ENCODE results near the gene NPPA.

Gene NPPA

GRCh38 chr1:11858968-11859871 is 11.6 kb upstream of the NPPA start:
- Mint-ChIP-seq H3K36me3 (ENCODE audit: low read depth) (no peaks in the 10 kb centered on the region), H3K4me1 (no peaks in the 10 kb centered on the region), H3K9me3 (peaks cover 2% of the 10 kb centered on the region), H3K4me3 (no peak overlapping the region), H3K27ac (no peak overlapping the region), H3K27me3 (ENCODE audit: low read depth) (peaks cover 76% of the 10 kb centered on the region)
- peak in 2 of 3 experiments; percentile 42 to 43 for TF ChIP-seq CTCF (IDR thresholded peaks at IDR 0.05; ENCODE audit: unreplicated experiment in 3 of 3)

GRCh38 chr1:11858613-11858967 is 11.0 kb upstream of the NPPA start, which contains the start of gene NPPB:
TSS of gene NPPB (minus strand) at chr1:11858945. CDS start at chr1:11858833, 112 bp downstream.
- Mint-ChIP-seq H3K4me3 (no peak within 1 kb of the TSS), H3K9me3 (peaks cover 2% of the 10 kb centered on the region), H3K27me3 (ENCODE audit: low read depth) (peaks cover 75% of the 10 kb centered on the region), H3K36me3 (ENCODE audit: low read depth) (no peaks in the 10 kb centered on the region), H3K27ac (no peak within 1 kb of the TSS), H3K4me1 (no peaks in the 10 kb centered on the region)
- TF ChIP-seq CTCF (IDR thresholded peaks at IDR 0.05; ENCODE audit: unreplicated experiment in 3 of 3): no peak

GRCh38 chr1:11858158-11858557 is 10.6 kb upstream of the NPPA start:
- H3K36me3 Mint-ChIP-seq (ENCODE audit: low read depth): no peaks in the 10 kb centered on the region
- no peaks in the 10 kb centered on the region for H3K4me1 Mint-ChIP-seq
- H3K27me3 Mint-ChIP-seq (ENCODE audit: low read depth): peaks cover 77% of the 10 kb centered on the region
- no peak overlapping the region for H3K27ac Mint-ChIP-seq
- peaks cover 2% of the 10 kb centered on the region for H3K9me3 Mint-ChIP-seq
- H3K4me3 Mint-ChIP-seq: no peak overlapping the region
- no peak for TF ChIP-seq CTCF (IDR thresholded peaks at IDR 0.05; ENCODE audit: unreplicated experiment in 3 of 3)

- H3K4me1 Mint-ChIP-seq: no peaks in the 10 kb centered on the region
- peaks cover 77% of the 10 kb centered on the region for H3K27me3 Mint-ChIP-seq (ENCODE audit: low read depth)
Measured at GRCh38 chr1:11857164-11857851, 9.7 kb upstream of the NPPA start.

GRCh38 chr1:11856698-11857097 is 9.1 kb upstream of the NPPA start:
- H3K36me3 Mint-ChIP-seq (ENCODE audit: low read depth): no peaks in the 10 kb centered on the region
- no peak overlapping the region for H3K4me3 Mint-ChIP-seq
- TF ChIP-seq CTCF (IDR thresholded peaks at IDR 0.05; ENCODE audit: unreplicated experiment in 3 of 3): no peak
- peaks cover 2% of the 10 kb centered on the region for H3K9me3 Mint-ChIP-seq
- peaks cover 72% of the 10 kb centered on the region for H3K27me3 Mint-ChIP-seq (ENCODE audit: low read depth)
- no peak overlapping the region for H3K27ac Mint-ChIP-seq
- H3K4me1 Mint-ChIP-seq: no peaks in the 10 kb centered on the region

More at GRCh38 chr1:11857164-11857851, 9.7 kb upstream of the NPPA start:
- Mint-ChIP-seq H3K9me3 (peaks cover 2% of the 10 kb centered on the region), H3K36me3 (ENCODE audit: low read depth) (no peaks in the 10 kb centered on the region), H3K4me3 (no peak overlapping the region), H3K27ac (no peak overlapping the region)
- TF ChIP-seq CTCF (IDR thresholded peaks at IDR 0.05; ENCODE audit: unreplicated experiment in 3 of 3): no peak
